ENCODE measurements around the gene A2ML1. TPM values are rescaled to one million over a fixed set of nuclear protein-coding genes. Genes with fewer than 3 reads are reported as not detected.

The A2ML1 gene
- not detected in 2 replicates for total RNA-seq

GRCh38 chr12:8822298-8822697, at the start of gene A2ML1:
TSS of gene A2ML1 (plus strand) at chr12:8822621. CDS start at chr12:8822652, 31 bp downstream.

GRCh38 chr12:8914033-8914715, 91.8 kb downstream of the A2ML1 start, which contains the start of gene PHC1:
TSS of gene PHC1 (plus strand) at chr12:8914509. CDS start at chr12:8917678, 3,169 bp downstream.

Other genes with a start within 250 kb of the A2ML1 start
- gene AICDA, start 209.8 kb upstream of the A2ML1 start, total RNA-seq = not detected in 2 replicates
- 28.6 and 31.1 TPM in 2 replicates for gene MFAP5, start 159.8 kb upstream of the A2ML1 start, total RNA-seq
- 5.1 and 5.7 TPM in 2 replicates for gene RIMKLB, start 124.6 kb upstream of the A2ML1 start, total RNA-seq
- 12.2 and 15.4 TPM in 2 replicates for gene PHC1, start 91.9 kb downstream of the A2ML1 start, total RNA-seq
- gene M6PR, start 127.0 kb downstream of the A2ML1 start, total RNA-seq = 50.9 and 76.0 TPM in 2 replicates
- 0.64 and 0.69 TPM in 2 replicates for gene KLRG1, start 166.9 kb downstream of the A2ML1 start, total RNA-seq

Measured in cardiac ventricle fibroblast (primary cell).